SIG-M5 treated with dmso at 0.1 percent for 504 hours (cell line): ENCODE measurements around the gene TARBP1.

Source experiments
- DNase-seq: peaks from one replicate; lab custom pipeline; 2025; ENCODE audit not compliant: unreplicated experiment; lab: John Stamatoyannopoulos, UW

The TARBP1 gene

GRCh38 chr1:234484991-234485739, 6.2 kb upstream of the TARBP1 start:
- DNase-seq: no peak

- no peak for DNase-seq
Observed at GRCh38 chr1:234484218-234484617, 5.2 kb upstream of the TARBP1 start.

- no peak for DNase-seq
Observed at GRCh38 chr1:234481771-234482170, 2.8 kb upstream of the TARBP1 start.

GRCh38 chr1:234479866-234480265, 887 bp upstream of the TARBP1 start:
- DNase-seq: no peak

- DNase-seq: no peak
Observed at GRCh38 chr1:234479310-234479559, 256 bp upstream of the TARBP1 start.

- DNase-seq: peak; percentile 58
Observed at GRCh38 chr1:234478152-234478480, 863 bp downstream of the TARBP1 start.

GRCh38 chr1:234477386-234478151, 1.4 kb downstream of the TARBP1 start:
- no peak for DNase-seq

GRCh38 chr1:234476172-234476571, 2.8 kb downstream of the TARBP1 start:
- DNase-seq: peak; percentile 47

- DNase-seq: no peak
Observed at GRCh38 chr1:234475167-234475793, 3.7 kb downstream of the TARBP1 start.

GRCh38 chr1:234474375-234474774, 4.6 kb downstream of the TARBP1 start:
- DNase-seq: no peak

- DNase-seq: no peak
Observed at GRCh38 chr1:234473118-234473517, 5.9 kb downstream of the TARBP1 start.

GRCh38 chr1:234469376-234469775, 9.6 kb downstream of the TARBP1 start:
- DNase-seq: no peak

- no peak for DNase-seq
Observed at GRCh38 chr1:234468580-234468979, 10.4 kb downstream of the TARBP1 start.

- no peak for DNase-seq
Observed at GRCh38 chr1:234467821-234468220, 11.2 kb downstream of the TARBP1 start.

GRCh38 chr1:234466945-234467344, 12.0 kb downstream of the TARBP1 start:
- DNase-seq: no peak

GRCh38 chr1:234463749-234464148, 15.2 kb downstream of the TARBP1 start:
- DNase-seq: no peak

GRCh38 chr1:234460652-234461051, 18.3 kb downstream of the TARBP1 start:
- DNase-seq: no peak

- no peak for DNase-seq
Observed at GRCh38 chr1:234458352-234459017, 20.5 kb downstream of the TARBP1 start.

GRCh38 chr1:234454926-234455325, 24.1 kb downstream of the TARBP1 start:
- DNase-seq: no peak

GRCh38 chr1:234452406-234452965, 26.5 kb downstream of the TARBP1 start:
- DNase-seq: no peak

GRCh38 chr1:234440348-234440747, 38.6 kb downstream of the TARBP1 start:
- no peak for DNase-seq

GRCh38 chr1:234438579-234438978, 40.4 kb downstream of the TARBP1 start:
- DNase-seq: no peak
